ENCODE measurements around the gene MTHFD1. TPM values are rescaled to one million over a fixed set of nuclear protein-coding genes. Genes with fewer than 3 reads are reported as not detected.

MTHFD1 gene
- polyA plus RNA-seq, 1 donor (not counting 4 experiments of a cell fraction or from before 2014, with no cell fraction given), result 63.2 TPM

DNA sequence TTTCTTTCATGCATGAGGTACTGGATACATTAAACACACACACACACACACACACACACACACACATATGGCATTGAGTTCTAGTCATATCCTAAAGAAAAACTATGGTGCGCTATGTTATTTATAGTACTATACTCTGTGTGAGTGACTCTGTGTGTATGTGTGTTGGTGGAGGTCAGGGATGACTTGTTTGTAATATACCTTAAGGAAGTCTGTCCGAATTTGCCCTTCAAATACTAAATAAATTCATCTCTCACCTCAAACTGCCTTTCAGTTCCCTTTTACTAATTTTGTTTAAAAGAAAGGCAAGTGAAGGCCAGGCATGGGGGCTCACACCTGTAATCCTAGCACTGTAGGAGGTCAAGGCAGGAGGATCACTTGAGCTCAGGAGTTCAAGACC, 75.0 kb downstream of the MTHFD1 start:
- Histone ChIP-seq H3K27me3 (ENCODE audit: control insufficient read depth, extremely low read depth, insufficient read depth, low read length) (no peaks in the 10 kb centered on the region), H3K27ac (ENCODE audit: control insufficient read depth, insufficient read depth, low read length) (no peak overlapping the region), H4K20me1 (ENCODE audit: control insufficient read depth, extremely low read depth, insufficient read depth, low read length) (no peaks in the 10 kb centered on the region), H3K4me1 (ENCODE audit: control insufficient read depth, extremely low read depth, insufficient read depth, low read length) (peaks cover 13% of the 10 kb centered on the region), H3K36me3 (ENCODE audit: control insufficient read depth in 2 of 2, extremely low read depth in 1 of 2, insufficient read depth in 2 of 2, low read length in 2 of 2) (peaks cover 5 to 6% of the 10 kb centered on the region in 2 experiments), H3K9ac (ENCODE audit: control insufficient read depth, extremely low read depth, insufficient read depth, low read length) (no peak overlapping the region), H3K9me1 (ENCODE audit: control insufficient read depth, extremely low read depth, insufficient read depth, low read length) (no peaks in the 10 kb centered on the region), H3K9me3 (ENCODE audit: control insufficient read depth, low read depth, low read length) (no peaks in the 10 kb centered on the region), H3K4me3 (ENCODE audit: control insufficient read depth in 2 of 3, extremely low read depth in 1 of 3, insufficient read depth in 2 of 3, low read depth in 1 of 3, low read length in 3 of 3) (no peak overlapping the region), H2AFZ (ENCODE audit: control insufficient read depth, low read length) (no peak overlapping the region), H3K4me2 (ENCODE audit: control insufficient read depth, extremely low read depth, insufficient read depth, low read depth, low read length) (no peak overlapping the region), H3K79me2 (ENCODE audit: control insufficient read depth, insufficient read depth, low read length) (no peaks in the 10 kb centered on the region)
- no peak for FAIRE-seq
- TF ChIP-seq EZH2 (IDR thresholded peaks at IDR 0.05; ENCODE audit: low read length), result no peak
- dilution Hi-C loops (cut with MboI; ENCODE audit: extremely low pct_ligation_motif_present, low sequenced_read_pairs), result no loop called here
- no peak for DNase-seq (ENCODE audit: low read depth, low spot score)

DNA sequence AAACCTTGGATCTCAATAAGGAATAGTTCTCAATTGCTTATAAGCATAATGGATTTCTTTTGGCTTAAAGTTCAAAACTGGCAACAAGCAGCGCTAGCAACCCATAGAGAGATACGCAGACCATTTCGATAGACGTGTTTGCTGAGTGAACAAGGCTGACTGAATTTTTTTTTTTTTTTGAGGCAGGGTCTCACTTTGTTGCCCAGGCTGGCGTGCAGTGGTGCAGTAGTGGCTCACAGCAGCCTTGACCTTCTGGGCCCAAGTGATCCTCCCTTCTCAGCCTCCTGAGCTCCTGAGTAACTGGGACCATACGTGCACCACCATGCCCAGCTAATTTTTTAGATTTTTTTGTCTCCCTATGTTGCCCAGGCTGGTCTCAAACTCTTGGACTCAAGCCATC, 75.7 kb downstream of the MTHFD1 start:
- TF ChIP-seq CTCF (optimal IDR thresholded peaks at IDR 0.05 in 1 of 3, IDR thresholded peaks at IDR 0.05 in 1 of 3, conservative IDR thresholded peaks at IDR 0.05 in 1 of 3; ENCODE audit: extremely low read depth in 1 of 3, insufficient read depth in 2 of 3, low read length in 3 of 3), result no peak
- no peak for TF ChIP-seq EZH2 (IDR thresholded peaks at IDR 0.05; ENCODE audit: low read length)
- no peaks in the 10 kb centered on the region for H3K27me3 ChIP-seq (ENCODE audit: control insufficient read depth, extremely low read depth, insufficient read depth, low read length)
- no peak overlapping the region for H3K4me2 ChIP-seq (ENCODE audit: control insufficient read depth, extremely low read depth, insufficient read depth, low read depth, low read length)
- FAIRE-seq (no peak), DNase-seq (ENCODE audit: low read depth, low spot score) (no peak)
- H3K79me2 ChIP-seq (ENCODE audit: control insufficient read depth, insufficient read depth, low read length), result no peaks in the 10 kb centered on the region
- H3K4me1 ChIP-seq (ENCODE audit: control insufficient read depth, extremely low read depth, insufficient read depth, low read length), result peaks cover 13% of the 10 kb centered on the region
- peaks cover 5 to 6% of the 10 kb centered on the region in 2 experiments for H3K36me3 ChIP-seq (ENCODE audit: control insufficient read depth in 2 of 2, extremely low read depth in 1 of 2, insufficient read depth in 2 of 2, low read length in 2 of 2)
- no peak overlapping the region for H3K4me3 ChIP-seq (ENCODE audit: control insufficient read depth in 2 of 3, extremely low read depth in 1 of 3, insufficient read depth in 2 of 3, low read depth in 1 of 3, low read length in 3 of 3)
- no peaks in the 10 kb centered on the region for H4K20me1 ChIP-seq (ENCODE audit: control insufficient read depth, extremely low read depth, insufficient read depth, low read length)
- H2AFZ ChIP-seq (ENCODE audit: control insufficient read depth, low read length), result no peak overlapping the region
- H3K9me1 ChIP-seq (ENCODE audit: control insufficient read depth, extremely low read depth, insufficient read depth, low read length), result no peaks in the 10 kb centered on the region
- H3K9ac ChIP-seq (ENCODE audit: control insufficient read depth, extremely low read depth, insufficient read depth, low read length), result no peak overlapping the region
- H3K27ac ChIP-seq (ENCODE audit: control insufficient read depth, insufficient read depth, low read length), result no peak overlapping the region
- dilution Hi-C loops (cut with MboI; ENCODE audit: extremely low pct_ligation_motif_present, low sequenced_read_pairs), result no loop called here
- no peaks in the 10 kb centered on the region for H3K9me3 ChIP-seq (ENCODE audit: control insufficient read depth, low read depth, low read length)

GRCh38 chr14:64464651-64465050, 76.5 kb downstream of the MTHFD1 start:
- H3K4me1 ChIP-seq (ENCODE audit: control insufficient read depth, extremely low read depth, insufficient read depth, low read length), result peaks cover 13% of the 10 kb centered on the region
- no peak overlapping the region for H2AFZ ChIP-seq (ENCODE audit: control insufficient read depth, low read length)
- H3K79me2 ChIP-seq (ENCODE audit: control insufficient read depth, insufficient read depth, low read length), result no peaks in the 10 kb centered on the region
- no peak for TF ChIP-seq CTCF (optimal IDR thresholded peaks at IDR 0.05 in 1 of 3, IDR thresholded peaks at IDR 0.05 in 1 of 3, conservative IDR thresholded peaks at IDR 0.05 in 1 of 3; ENCODE audit: extremely low read depth in 1 of 3, insufficient read depth in 2 of 3, low read length in 3 of 3)
- no peak for TF ChIP-seq EZH2 (IDR thresholded peaks at IDR 0.05; ENCODE audit: low read length)
- no peaks in the 10 kb centered on the region for H3K9me1 ChIP-seq (ENCODE audit: control insufficient read depth, extremely low read depth, insufficient read depth, low read length)
- peak overlapping the region; percentile 39 to 65 (median 63) for H3K4me3 ChIP-seq (ENCODE audit: control insufficient read depth in 2 of 3, extremely low read depth in 1 of 3, insufficient read depth in 2 of 3, low read depth in 1 of 3, low read length in 3 of 3)
- H3K27ac ChIP-seq (ENCODE audit: control insufficient read depth, insufficient read depth, low read length), result no peak overlapping the region
- dilution Hi-C loops (cut with MboI; ENCODE audit: extremely low pct_ligation_motif_present, low sequenced_read_pairs), result no loop called here
- H3K9me3 ChIP-seq (ENCODE audit: control insufficient read depth, low read depth, low read length), result no peaks in the 10 kb centered on the region
- FAIRE-seq (no peak), DNase-seq (ENCODE audit: low read depth, low spot score) (no peak)
- peak overlapping the region; percentile 83 for H3K4me2 ChIP-seq (ENCODE audit: control insufficient read depth, extremely low read depth, insufficient read depth, low read depth, low read length)
- H3K27me3 ChIP-seq (ENCODE audit: control insufficient read depth, extremely low read depth, insufficient read depth, low read length), result no peaks in the 10 kb centered on the region
- H4K20me1 ChIP-seq (ENCODE audit: control insufficient read depth, extremely low read depth, insufficient read depth, low read length), result no peaks in the 10 kb centered on the region
- peaks cover 3 to 5% of the 10 kb centered on the region in 2 experiments for H3K36me3 ChIP-seq (ENCODE audit: control insufficient read depth in 2 of 2, extremely low read depth in 1 of 2, insufficient read depth in 2 of 2, low read length in 2 of 2)
- peak overlapping the region; percentile 31 for H3K9ac ChIP-seq (ENCODE audit: control insufficient read depth, extremely low read depth, insufficient read depth, low read length)
